ENCODE measurements around the gene SLC38A10. TPM values are rescaled to one million over a fixed set of nuclear protein-coding genes. Genes with fewer than 3 reads are reported as not detected.

Gene SLC38A10
- total RNA-seq, 1 donor from 2014 or later: 35.5 TPM

GRCh38 chr17:81210868-81211267 is 84.2 kb downstream of the SLC38A10 start:
- DNase-seq (ENCODE audit: low read depth) (no peak), FAIRE-seq (no peak)
- Histone ChIP-seq H3K36me3 (ENCODE audit: control insufficient read depth, insufficient read depth, low read length) (peaks cover 1% of the 10 kb centered on the region), H3K4me3 (ENCODE audit: low read depth, low read length) (no peak overlapping the region), H3K27me3 (ENCODE audit: control insufficient read depth, insufficient read depth, low read length) (no peaks in the 10 kb centered on the region)
- TF ChIP-seq, protein P1, sequence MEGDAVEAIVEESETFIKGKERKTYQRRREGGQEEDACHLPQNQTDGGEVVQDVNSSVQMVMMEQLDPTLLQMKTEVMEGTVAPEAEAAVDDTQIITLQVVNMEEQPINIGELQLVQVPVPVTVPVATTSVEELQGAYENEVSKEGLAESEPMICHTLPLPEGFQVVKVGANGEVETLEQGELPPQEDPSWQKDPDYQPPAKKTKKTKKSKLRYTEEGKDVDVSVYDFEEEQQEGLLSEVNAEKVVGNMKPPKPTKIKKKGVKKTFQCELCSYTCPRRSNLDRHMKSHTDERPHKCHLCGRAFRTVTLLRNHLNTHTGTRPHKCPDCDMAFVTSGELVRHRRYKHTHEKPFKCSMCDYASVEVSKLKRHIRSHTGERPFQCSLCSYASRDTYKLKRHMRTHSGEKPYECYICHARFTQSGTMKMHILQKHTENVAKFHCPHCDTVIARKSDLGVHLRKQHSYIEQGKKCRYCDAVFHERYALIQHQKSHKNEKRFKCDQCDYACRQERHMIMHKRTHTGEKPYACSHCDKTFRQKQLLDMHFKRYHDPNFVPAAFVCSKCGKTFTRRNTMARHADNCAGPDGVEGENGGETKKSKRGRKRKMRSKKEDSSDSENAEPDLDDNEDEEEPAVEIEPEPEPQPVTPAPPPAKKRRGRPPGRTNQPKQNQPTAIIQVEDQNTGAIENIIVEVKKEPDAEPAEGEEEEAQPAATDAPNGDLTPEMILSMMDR (IDR thresholded peaks at IDR 0.05; ENCODE audit: insufficient read depth, low read length, severe bottlenecking): no peak

DNA sequence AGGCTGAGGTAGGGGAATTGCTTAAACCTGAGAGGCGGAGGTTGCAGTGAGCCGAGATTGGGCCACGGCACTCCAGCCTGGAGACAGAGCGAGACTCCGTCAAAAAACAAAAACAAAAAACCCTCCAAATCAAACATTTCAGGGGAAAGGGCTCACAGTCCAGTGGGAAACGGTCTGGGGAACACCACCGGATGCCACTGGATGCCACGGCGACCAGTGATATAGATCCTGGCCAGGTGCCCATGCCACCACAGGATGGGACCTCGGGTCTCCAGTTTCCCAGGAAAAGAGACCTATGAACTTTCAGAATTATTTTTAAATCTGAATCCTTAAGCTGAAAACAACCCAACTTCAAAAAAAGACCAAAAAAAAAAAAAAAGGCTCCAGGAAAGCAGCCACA is 84.6 kb downstream of the SLC38A10 start:
- FAIRE-seq: no peak
- TF ChIP-seq, protein P1 (IDR thresholded peaks at IDR 0.05; ENCODE audit: insufficient read depth, low read length, severe bottlenecking): no peak
- peaks cover 1% of the 10 kb centered on the region for H3K36me3 ChIP-seq (ENCODE audit: control insufficient read depth, insufficient read depth, low read length)
- H3K4me3 ChIP-seq (ENCODE audit: low read depth, low read length): no peak overlapping the region
- no peaks in the 10 kb centered on the region for H3K27me3 ChIP-seq (ENCODE audit: control insufficient read depth, insufficient read depth, low read length)
- DNase-seq (ENCODE audit: low read depth): no peak

GRCh38 chr17:81209141-81209540 is 86.0 kb downstream of the SLC38A10 start:
- Histone ChIP-seq H3K27me3 (ENCODE audit: control insufficient read depth, insufficient read depth, low read length) (no peaks in the 10 kb centered on the region), H3K4me3 (ENCODE audit: low read depth, low read length) (no peak overlapping the region), H3K36me3 (ENCODE audit: control insufficient read depth, insufficient read depth, low read length) (peaks cover 1% of the 10 kb centered on the region)
- no peak for DNase-seq (ENCODE audit: low read depth)
- TF ChIP-seq, protein P1 (IDR thresholded peaks at IDR 0.05; ENCODE audit: insufficient read depth, low read length, severe bottlenecking): no peak
- FAIRE-seq: no peak

DNA sequence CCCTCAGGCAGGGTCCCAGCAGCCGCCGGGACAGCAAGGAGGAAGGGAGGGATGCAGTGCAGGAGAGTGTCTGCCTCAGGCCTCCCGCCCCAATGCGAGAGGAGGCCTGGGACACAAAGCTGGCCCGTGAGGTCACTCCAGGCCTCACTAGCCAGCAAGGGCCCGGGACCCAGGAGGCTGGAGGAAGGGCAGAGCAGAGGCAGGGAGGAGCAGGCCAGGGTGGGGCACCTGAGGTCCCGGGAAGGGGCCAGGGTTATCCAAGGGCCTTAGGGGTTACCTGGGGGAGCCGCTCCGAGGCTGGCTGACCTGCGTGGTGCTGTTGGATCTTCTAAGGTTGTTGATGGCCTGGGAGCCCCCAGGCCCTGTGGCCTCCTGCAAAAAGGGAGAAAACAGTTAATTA is 86.5 kb downstream of the SLC38A10 start:
- DNase-seq (ENCODE audit: low read depth): no peak
- no peak for FAIRE-seq
- no peaks in the 10 kb centered on the region for H3K27me3 ChIP-seq (ENCODE audit: control insufficient read depth, insufficient read depth, low read length)
- H3K36me3 ChIP-seq (ENCODE audit: control insufficient read depth, insufficient read depth, low read length): peaks cover 1% of the 10 kb centered on the region
- H3K4me3 ChIP-seq (ENCODE audit: low read depth, low read length): no peak overlapping the region
- TF ChIP-seq, protein P1 (IDR thresholded peaks at IDR 0.05; ENCODE audit: insufficient read depth, low read length, severe bottlenecking): no peak

DNA sequence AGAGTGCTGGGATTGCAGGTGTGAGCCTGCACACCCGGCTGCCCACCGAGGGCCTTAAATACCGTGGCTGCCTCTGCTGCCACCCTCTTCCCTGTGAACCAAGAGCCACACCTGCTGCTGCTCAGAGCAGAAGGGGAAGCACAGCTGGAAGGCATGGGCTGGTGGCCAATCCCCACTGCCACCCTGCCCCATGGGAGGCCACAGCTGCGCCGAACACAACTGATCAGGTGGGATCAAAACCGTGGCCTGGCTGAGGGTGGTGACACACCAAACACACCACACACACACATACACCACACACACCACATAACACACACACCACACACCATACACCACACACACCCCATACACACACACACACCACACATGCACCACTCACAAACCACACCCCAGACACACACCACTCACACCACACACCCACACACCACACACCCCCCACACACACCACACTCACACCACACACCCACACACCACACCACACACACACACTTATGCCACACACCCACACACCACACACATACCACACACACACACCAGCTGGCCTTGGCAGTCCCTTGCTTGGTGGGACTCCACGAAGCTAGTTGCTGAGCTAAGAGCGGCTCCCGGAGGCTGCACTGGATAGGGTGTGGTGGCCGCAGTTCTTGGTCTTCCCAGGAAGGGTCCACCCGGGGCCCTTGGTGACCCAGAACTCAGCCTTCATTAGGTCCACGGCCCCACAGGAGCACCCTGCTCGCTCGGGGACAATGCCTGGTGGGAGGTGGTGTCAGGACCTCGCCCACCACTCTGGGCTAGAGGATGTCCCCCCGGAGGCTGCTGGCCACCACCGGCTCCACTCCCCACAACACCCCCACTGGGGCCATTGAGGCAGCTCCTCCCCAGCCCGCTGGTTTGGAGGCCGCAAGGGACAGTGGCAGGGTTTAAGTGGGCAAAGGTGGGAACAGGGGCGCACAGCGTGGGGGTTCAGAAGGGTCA is 87.2 kb downstream of the SLC38A10 start:
- peak; percentile 66 for FAIRE-seq
- DNase-seq (ENCODE audit: low read depth): no peak
- peaks cover 1% of the 10 kb centered on the region for H3K36me3 ChIP-seq (ENCODE audit: control insufficient read depth, insufficient read depth, low read length)
- H3K4me3 ChIP-seq (ENCODE audit: low read depth, low read length): no peak overlapping the region
- H3K27me3 ChIP-seq (ENCODE audit: control insufficient read depth, insufficient read depth, low read length): no peaks in the 10 kb centered on the region
- TF ChIP-seq, protein P1 (IDR thresholded peaks at IDR 0.05; ENCODE audit: insufficient read depth, low read length, severe bottlenecking): no peak
